Prostate gland (tissue), 2 donors: ENCODE results near the gene UVRAG. TPM values are rescaled to one million over a fixed set of nuclear protein-coding genes. Genes with fewer than 3 reads are reported as not detected.

Experiments
- DNase-seq: peaks from one replicate; pipeline ENCODE4 v3.0.0-alpha.2; 2019; ENCODE audit warnings: low spot score
- H3K27ac ChIP-seq, 2 donors: fragments of 200-600 bp; sonication (generic); 2 replicates each; pipeline ENCODE4 v1.5.1; 2017 to 2019
- H3K27me3 ChIP-seq: fragments of 200-600 bp; sonication (generic); replicated peaks from 2 replicates; pipeline ENCODE4 v1.5.1; 2019; ENCODE audit not compliant: insufficient read depth
- H3K36me3 ChIP-seq, 2 donors: fragments of 200-600 bp; sonication (generic); 1 replicate in 1 of 2; 2 replicates in 1 of 2; pipeline versions ENCODE4 v1.5.1 to v1.8.1; 2017 to 2019
- H3K4me1 ChIP-seq: fragments of 200-600 bp; sonication (generic); replicated peaks from 2 replicates; pipeline ENCODE4 v1.5.1; 2019
- H3K4me3 ChIP-seq, 2 donors: fragments of 200-600 bp; sonication (generic); 2 replicates each; pipeline ENCODE4 v1.5.1; 2017 to 2019
- H3K9me3 ChIP-seq: fragments of 200-600 bp; sonication (generic); 2 replicates; pipeline ENCODE4 v1.5.1; 2017
- POLR2A ChIP-seq: fragments of 450-650 bp; IDR thresholded peaks from one replicate; pipeline ENCODE4 v1.6.1; 2016; ENCODE audit warnings: antibody characterized with exemption, mild to moderate bottlenecking
- POLR2AphosphoS5 ChIP-seq: sonication (generic); formaldehyde crosslinking; IDR thresholded peaks from one replicate; pipeline ENCODE4 v1.6.1; 2017; ENCODE audit warnings: antibody characterized with exemption
- WGBS: methylation state at CpG from one replicate; pipeline ENCODE4 v1.1.5; 2018; 5-methylcytosine and 5-hydroxymethylcytosine counted together
- intact Hi-C: fragments of 100-400 bp; cut with DNase I; formaldehyde crosslinking; loops from one replicate; pipeline ENCODE4 v1.14.2; 2022
- total RNA-seq, 2 donors: library from RNA; depleted of rRNA; stranded (reverse); fragments of >200 nt; gene quantifications; one replicate each; pipeline ENCODE4 v1.1.0, GENCODE V29; 2016
- TF ChIP-seq, protein P1 (sequence below), 4 experiments: fragments of 200-600 bp in 2 of 4; fragments of 450-650 bp in 2 of 4; sonication (generic) in 2 of 4; IDR thresholded peaks; 1 replicate in 3 of 4; 2 replicates in 1 of 4; pipeline ENCODE4 v1.5.1; 2016 to 2019; ENCODE audit warnings: antibody characterized with exemption in 4 of 4, mild to moderate bottlenecking in 2 of 4, moderate library complexity in 2 of 4

The UVRAG gene
- total RNA-seq, 2 donors from 2014 or later = 13.9 to 25.2 TPM

DNA sequence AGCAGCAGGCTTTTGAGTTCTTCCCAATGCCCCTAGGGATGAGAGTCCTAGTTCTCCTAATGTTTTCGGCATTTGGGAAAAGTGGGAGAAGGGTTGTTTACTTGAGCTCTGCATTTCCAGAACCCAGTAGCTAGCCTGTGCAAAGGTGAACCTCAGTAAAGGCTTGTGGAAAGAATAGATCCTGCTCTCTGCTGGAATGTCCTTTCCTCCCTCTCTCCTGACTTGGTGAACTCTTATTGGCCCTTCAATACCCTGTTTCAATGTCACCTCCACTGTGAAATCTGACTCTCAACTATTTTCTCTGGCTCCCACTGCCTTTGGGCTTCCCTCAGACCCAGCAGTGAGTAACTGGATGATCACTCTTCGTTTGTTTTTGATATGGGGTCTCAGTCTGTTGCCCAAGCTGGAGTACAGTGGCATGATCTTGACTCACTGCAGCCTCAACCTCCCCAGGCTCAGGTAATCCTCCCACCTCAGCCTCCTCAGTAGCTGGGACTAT is 2.4 kb upstream of the UVRAG start:
- Histone ChIP-seq H3K27me3 (no peaks in the 10 kb centered on the region), H3K36me3 (no peaks in the 10 kb centered on the region), H3K4me1 (peaks cover 10% of the 10 kb centered on the region), H3K4me3 (no peak overlapping the region), H3K27ac (no peak overlapping the region), H3K9me3 (no peaks in the 10 kb centered on the region)
- 89% methylated on average over 2 of the region's 2 CpGs for WGBS
- no peak for DNase-seq
- intact Hi-C loops = loop anchor here (5.0 kb wide), 1 partner anchor 250 kb away; the partner anchor contains the start of gene SERPINH1
- TF ChIP-seq POLR2AphosphoS5 (no peak), POLR2A (no peak)
- TF ChIP-seq, protein P1, sequence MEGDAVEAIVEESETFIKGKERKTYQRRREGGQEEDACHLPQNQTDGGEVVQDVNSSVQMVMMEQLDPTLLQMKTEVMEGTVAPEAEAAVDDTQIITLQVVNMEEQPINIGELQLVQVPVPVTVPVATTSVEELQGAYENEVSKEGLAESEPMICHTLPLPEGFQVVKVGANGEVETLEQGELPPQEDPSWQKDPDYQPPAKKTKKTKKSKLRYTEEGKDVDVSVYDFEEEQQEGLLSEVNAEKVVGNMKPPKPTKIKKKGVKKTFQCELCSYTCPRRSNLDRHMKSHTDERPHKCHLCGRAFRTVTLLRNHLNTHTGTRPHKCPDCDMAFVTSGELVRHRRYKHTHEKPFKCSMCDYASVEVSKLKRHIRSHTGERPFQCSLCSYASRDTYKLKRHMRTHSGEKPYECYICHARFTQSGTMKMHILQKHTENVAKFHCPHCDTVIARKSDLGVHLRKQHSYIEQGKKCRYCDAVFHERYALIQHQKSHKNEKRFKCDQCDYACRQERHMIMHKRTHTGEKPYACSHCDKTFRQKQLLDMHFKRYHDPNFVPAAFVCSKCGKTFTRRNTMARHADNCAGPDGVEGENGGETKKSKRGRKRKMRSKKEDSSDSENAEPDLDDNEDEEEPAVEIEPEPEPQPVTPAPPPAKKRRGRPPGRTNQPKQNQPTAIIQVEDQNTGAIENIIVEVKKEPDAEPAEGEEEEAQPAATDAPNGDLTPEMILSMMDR (IDR thresholded peaks at IDR 0.05) = no peak

DNA sequence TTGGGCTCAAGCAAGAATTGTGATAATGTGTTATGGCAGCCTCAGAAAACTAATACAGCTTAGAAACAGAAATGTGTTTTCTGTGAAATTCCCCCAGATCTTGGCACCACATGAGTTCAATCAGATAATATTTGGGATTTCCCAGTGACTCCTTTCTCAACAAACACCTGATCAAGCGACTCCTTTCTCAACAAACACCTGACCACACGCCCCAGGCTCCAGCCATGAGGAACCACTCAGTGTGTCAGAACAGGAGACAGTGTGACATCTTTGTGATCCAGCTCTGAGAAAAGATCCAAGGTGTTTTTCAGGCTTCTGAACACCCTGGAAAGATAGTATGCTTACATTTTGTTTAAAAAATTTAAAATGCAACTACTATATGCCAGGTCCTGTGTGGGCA is 1.9 kb upstream of the UVRAG start:
- Histone ChIP-seq H3K36me3 (no peaks in the 10 kb centered on the region), H3K27me3 (no peaks in the 10 kb centered on the region), H3K4me3 (no peak overlapping the region), H3K9me3 (no peaks in the 10 kb centered on the region), H3K4me1 (peaks cover 10% of the 10 kb centered on the region), H3K27ac (no peak overlapping the region)
- 58% methylated on average over 2 of the region's 2 CpGs for WGBS
- no peak for DNase-seq
- TF ChIP-seq POLR2A (no peak), POLR2AphosphoS5 (no peak)
- TF ChIP-seq, protein P1 (IDR thresholded peaks at IDR 0.05) = no peak
- intact Hi-C loops = loop anchor here (5.0 kb wide), 1 partner anchor 251 kb away; the partner anchor contains the start of gene SERPINH1

DNA sequence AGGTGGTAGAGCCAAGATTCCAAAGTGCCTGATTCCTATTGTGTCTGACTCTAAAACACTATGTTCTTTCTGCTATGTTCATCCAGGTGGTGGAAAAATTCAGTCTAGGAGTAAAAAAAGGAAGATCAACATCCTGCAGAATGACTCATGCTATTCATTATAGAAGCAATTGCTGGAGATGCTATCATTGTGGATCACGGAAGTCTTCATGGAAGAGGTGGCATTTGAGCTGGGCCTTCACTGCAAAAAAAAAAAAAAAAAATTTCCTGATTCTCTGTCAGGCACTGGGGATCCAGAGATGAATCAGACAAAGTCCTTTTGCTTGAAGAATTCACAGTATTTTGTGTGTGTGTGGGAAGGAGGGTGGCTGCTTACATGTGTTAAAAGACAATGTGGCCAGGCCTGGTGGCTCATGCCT is 1.4 kb upstream of the UVRAG start:
- Histone ChIP-seq H3K4me3 (no peak overlapping the region), H3K27ac (peak overlapping the region in 1 of 2 donors; percentile 92), H3K9me3 (no peaks in the 10 kb centered on the region), H3K4me1 (peaks cover 10% of the 10 kb centered on the region), H3K36me3 (no peaks in the 10 kb centered on the region), H3K27me3 (no peaks in the 10 kb centered on the region)
- DNase-seq = no peak
- intact Hi-C loops = loop anchor here (5.0 kb wide), 1 partner anchor 251 kb away; the partner anchor contains the start of gene SERPINH1
- 71% methylated on average over 1 of the region's 1 CpG for WGBS
- TF ChIP-seq, protein P1 (IDR thresholded peaks at IDR 0.05) = no peak
- TF ChIP-seq POLR2AphosphoS5 (no peak), POLR2A (no peak)

- DNase-seq = no peak
- Histone ChIP-seq H3K27ac (peak overlapping the region; percentile 60 to 92), H3K4me1 (peaks cover 10% of the 10 kb centered on the region), H3K27me3 (no peaks in the 10 kb centered on the region), H3K4me3 (peak overlapping the region; percentile 74 to 100), H3K36me3 (no peaks in the 10 kb centered on the region), H3K9me3 (no peaks in the 10 kb centered on the region)
- under 1% methylated on average over 12 of the region's 12 CpGs for WGBS
- intact Hi-C loops = loop anchor here (5.0 kb wide), 1 partner anchor 252 kb away; the partner anchor contains the start of gene SERPINH1
- TF ChIP-seq, protein P1 (IDR thresholded peaks at IDR 0.05) = no peak
- TF ChIP-seq POLR2A = peak; percentile 35
Observed at GRCh38 chr11:75814363-75814676, 690 bp upstream of the UVRAG start.
